Vagina (tissue), 2 donors: ENCODE data around the gene SLC17A7.

Experiments used
- CTCF ChIP-seq, 3 experiments: fragments of 450-650 bp in 2 of 3; fragments of 200-600 bp in 1 of 3; sonication (generic) in 1 of 3; IDR thresholded peaks; one replicate each; pipeline ENCODE4 v1.5.1; 2017 to 2019; ENCODE audit warnings: antibody characterized with exemption in 3 of 3, mild to moderate bottlenecking in 2 of 3, moderate library complexity in 2 of 3
- POLR2A ChIP-seq, 2 donors: fragments of 450-650 bp; IDR thresholded peaks; one replicate each; pipeline ENCODE4 v1.6.1; 2017; ENCODE audit warnings: antibody characterized with exemption in 2 of 2, mild to moderate bottlenecking in 2 of 2, moderate library complexity in 2 of 2

GRCh38 chr19:49398931-49399330, 42.4 kb downstream of the SLC17A7 start:
- TF ChIP-seq CTCF (IDR thresholded peaks at IDR 0.05) (no peak), POLR2A (IDR thresholded peaks at IDR 0.05) (no peak)
